H1 (cell line): ENCODE measurements around the gene FMNL2. TPM values are rescaled to one million over a fixed set of nuclear protein-coding genes. Genes with fewer than 3 reads are reported as not detected.

ENCODE experiments used
- CTCF ChIA-PET: fragments of 300-600 bp; sonication (Branson Sonifier 250); formaldehyde crosslinking; loops from one replicate; lab custom pipeline; 2021; ENCODE audit not compliant: partially characterized antibody; lab: Charles Lee
- POLR2A ChIA-PET: fragments of 300-600 bp; sonication (Branson Sonifier 250); formaldehyde crosslinking; loops from one replicate; lab custom pipeline; 2021; ENCODE audit warnings: inconsistent platforms; ENCODE audit not compliant: partially characterized antibody; lab: Charles Lee
- DNase-seq, 2 experiments: peaks; one replicate each; pipeline versions ENCODE4 v3.0.0 to v3.0.0-alpha.2; 2010 to 2022; ENCODE audit warnings: low spot score in 2 of 2, low read depth in 1 of 2, mixed read lengths in 1 of 2
- FAIRE-seq: peaks from 2 replicates; lab custom pipeline; 2011; peaks lifted over from hg19 to GRCh38; lab: Jason Lieb, UNC
- H2AFZ ChIP-seq: 2 replicates; pipeline ENCODE4 v1.8.1; 2012; ENCODE audit warnings: low read length, inconsistent platforms
- H2AK5ac ChIP-seq: 2 replicates; pipeline ENCODE4 v1.6.1; 2013; ENCODE audit warnings: low read depth, low read length
- H2BK120ac ChIP-seq: replicated peaks from 2 replicates; pipeline ENCODE3; 2013; ENCODE audit warnings: low read depth, low read length, inconsistent platforms
- H2BK12ac ChIP-seq: 2 replicates; pipeline ENCODE4 v1.6.1; 2013; ENCODE audit warnings: low read depth, low read length
- H2BK15ac ChIP-seq: 2 replicates; pipeline ENCODE4 v1.6.1; 2013; ENCODE audit warnings: low read length
- H2BK20ac ChIP-seq: 2 replicates; pipeline ENCODE4 v1.6.1; 2013; ENCODE audit warnings: low read length
- H2BK5ac ChIP-seq: 2 replicates; pipeline ENCODE4 v1.6.1; 2013; ENCODE audit warnings: low read depth, low read length
- H3K14ac ChIP-seq: 2 replicates; pipeline ENCODE4 v1.6.1; 2013; ENCODE audit warnings: inconsistent platforms; ENCODE audit not compliant: insufficient read length
- H3K18ac ChIP-seq: 2 replicates; pipeline ENCODE4 v1.6.1; 2013; ENCODE audit warnings: low read length; ENCODE audit errors: extremely low read depth
- H3K23ac ChIP-seq: 2 replicates; pipeline ENCODE4 v1.6.1; 2013; ENCODE audit warnings: inconsistent platforms; ENCODE audit not compliant: insufficient read length
- H3K23me2 ChIP-seq: 2 replicates; pipeline ENCODE4 v1.6.1; 2013; ENCODE audit warnings: low read depth, low read length
- H3K27ac ChIP-seq: 2 replicates; pipeline ENCODE4 v1.6.1; 2011; ENCODE audit warnings: low read depth, low read length, inconsistent platforms
- H3K27me3 ChIP-seq, 4 experiments: replicated peaks in 1 of 4; 1 replicate in 1 of 4; 2 replicates in 3 of 4; pipeline versions ENCODE4 v1.6.1 to v1.8.1; 2011 to 2013; ENCODE audit warnings: low read length in 3 of 4, mild to moderate bottlenecking in 3 of 4, inconsistent platforms in 2 of 4, mixed read lengths in 2 of 4, moderate library complexity in 1 of 4; ENCODE audit not compliant: control insufficient read depth in 3 of 4, insufficient read depth in 3 of 4; ENCODE audit errors: extremely low read depth in 1 of 4
- H3K36me3 ChIP-seq, 4 experiments: 2 replicates each; pipeline versions ENCODE4 v1.6.1 to v1.8.1; 2011 to 2013; ENCODE audit warnings: mild to moderate bottlenecking in 4 of 4, low read length in 3 of 4, moderate library complexity in 2 of 4, control low read depth in 1 of 4, inconsistent platforms in 1 of 4; ENCODE audit not compliant: insufficient read depth in 4 of 4, control insufficient read depth in 2 of 4
- H3K4ac ChIP-seq: replicated peaks from 2 replicates; pipeline ENCODE3; 2013; ENCODE audit warnings: low read length, low read depth, mixed read lengths, inconsistent platforms; ENCODE audit not compliant: insufficient read length
- H3K4me1 ChIP-seq, 4 experiments: replicated peaks in 1 of 4; 1 replicate in 1 of 4; 2 replicates in 3 of 4; pipeline versions ENCODE4 v1.6.1 to v1.8.1; 2011 to 2013; ENCODE audit warnings: low read length in 3 of 4, inconsistent platforms in 2 of 4, mixed read lengths in 1 of 4; ENCODE audit not compliant: insufficient read depth in 4 of 4, control insufficient read depth in 3 of 4
- H3K4me2 ChIP-seq, 2 experiments: 2 replicates each; pipeline versions ENCODE4 v1.6.1 to v1.8.1; 2011 to 2013; ENCODE audit warnings: low read depth in 2 of 2, low read length in 2 of 2, control low read depth in 1 of 2, inconsistent platforms in 1 of 2, mild to moderate bottlenecking in 1 of 2; ENCODE audit not compliant: insufficient read depth in 1 of 2
- H3K4me3 ChIP-seq, 4 experiments: fragments of 200-600, 300-600 bp in 1 of 4; sonication (generic), shearing (Covaris generic), sonication (Bioruptor Twin) in 1 of 4; 2 replicates each; pipeline versions ENCODE4 v1.5.1 to v1.8.1; 2011 to 2016; ENCODE audit warnings: low read length in 4 of 4, low read depth in 3 of 4, control low read depth in 2 of 4, inconsistent platforms in 2 of 4, mild to moderate bottlenecking in 2 of 4, mixed read lengths in 1 of 4, moderate library complexity in 1 of 4; ENCODE audit not compliant: insufficient read depth in 2 of 4; ENCODE audit errors: extremely low read depth in 1 of 4
- H3K56ac ChIP-seq: replicated peaks from 2 replicates; pipeline ENCODE3; 2013; ENCODE audit warnings: low read depth, mild to moderate bottlenecking, mixed read lengths, low read length, inconsistent platforms; ENCODE audit not compliant: insufficient read length
- H3K79me1 ChIP-seq: 2 replicates; pipeline ENCODE4 v1.6.1; 2013; ENCODE audit warnings: low read depth, low read length, control low read depth
- H3K79me2 ChIP-seq, 2 experiments: 2 replicates each; pipeline versions ENCODE4 v1.6.1 to v1.8.1; 2012 to 2013; ENCODE audit warnings: low read length in 2 of 2, mild to moderate bottlenecking in 2 of 2, inconsistent platforms in 1 of 2; ENCODE audit not compliant: insufficient read depth in 2 of 2, control insufficient read depth in 1 of 2
- H3K9ac ChIP-seq, 4 experiments: replicated peaks in 1 of 4; 1 replicate in 1 of 4; 2 replicates in 3 of 4; pipeline versions ENCODE4 v1.6.1 to v1.8.1; 2011 to 2013; ENCODE audit warnings: low read depth in 3 of 4, low read length in 3 of 4, control low read depth in 2 of 4, mild to moderate bottlenecking in 2 of 4, moderate library complexity in 2 of 4, inconsistent platforms in 1 of 4; ENCODE audit errors: extremely low read depth in 1 of 4
- H3K9me3 ChIP-seq, 2 experiments: 2 replicates each; pipeline versions ENCODE4 v1.6.1 to v1.8.1; 2012 to 2013; ENCODE audit warnings: mild to moderate bottlenecking in 2 of 2, moderate library complexity in 2 of 2, control low read depth in 1 of 2, inconsistent platforms in 1 of 2, low read depth in 1 of 2, low read length in 1 of 2, mixed read lengths in 1 of 2; ENCODE audit not compliant: insufficient read depth in 2 of 2
- H4K20me1 ChIP-seq, 2 experiments: replicated peaks in 1 of 2; 2 replicates each; pipeline versions ENCODE3 to v1.8.1; 2011 to 2013; ENCODE audit warnings: inconsistent platforms in 2 of 2, low read length in 2 of 2, mild to moderate bottlenecking in 1 of 2; ENCODE audit not compliant: insufficient read depth in 2 of 2, control insufficient read depth in 1 of 2
- H4K5ac ChIP-seq: 2 replicates; pipeline ENCODE4 v1.6.1; 2013; ENCODE audit warnings: low read length, low read depth, mixed read lengths, inconsistent platforms; ENCODE audit not compliant: insufficient read length
- H4K8ac ChIP-seq: 2 replicates; pipeline ENCODE4 v1.8.0; 2013; ENCODE audit warnings: mild to moderate bottlenecking, moderate library complexity, low read length, inconsistent platforms; ENCODE audit not compliant: insufficient read depth; ENCODE audit errors: extremely low read depth
- H4K91ac ChIP-seq: replicated peaks from 2 replicates; pipeline ENCODE3; 2013; ENCODE audit warnings: low read length, mixed read lengths, inconsistent platforms; ENCODE audit not compliant: insufficient read length
- CHD1 ChIP-seq: IDR thresholded peaks from 2 replicates; pipeline ENCODE4 v1.6.1; 2012; ENCODE audit warnings: low read depth, low read length, improper control_type of control experiment
- EGR1 ChIP-seq: IDR thresholded peaks from 2 replicates; pipeline ENCODE4 v1.6.1; 2011; ENCODE audit warnings: low read depth, low read length, borderline replicate concordance
- EZH2 ChIP-seq: fragments of 200-600 bp; sonication (generic); IDR thresholded peaks from 2 replicates; pipeline ENCODE4 v1.7.1; 2012; ENCODE audit warnings: low read depth, mild to moderate bottlenecking, moderate library complexity, low read length, inconsistent platforms; ENCODE audit not compliant: severe bottlenecking
- FOSL1 ChIP-seq: IDR thresholded peaks from 2 replicates; pipeline ENCODE4 v1.6.1; 2011; ENCODE audit warnings: mild to moderate bottlenecking, low read depth, low read length, moderate library complexity; ENCODE audit not compliant: insufficient read depth
- GABPA ChIP-seq: IDR thresholded peaks from 2 replicates; pipeline ENCODE4 v1.6.1; 2011; ENCODE audit warnings: mild to moderate bottlenecking, low read length, moderate library complexity, borderline replicate concordance; ENCODE audit not compliant: insufficient read depth
- GTF2F1 ChIP-seq: IDR thresholded peaks from 2 replicates; pipeline ENCODE4 v1.6.1; 2012; ENCODE audit warnings: low read depth, low read length, improper control_type of control experiment, borderline replicate concordance
- HDAC6 ChIP-seq: IDR thresholded peaks from one replicate; pipeline ENCODE4 v1.7.1; 2012; ENCODE audit warnings: low read depth, mild to moderate bottlenecking, inconsistent platforms, low read length, moderate library complexity
- JUND ChIP-seq: IDR thresholded peaks from 2 replicates; pipeline ENCODE4 v1.6.1; 2011; ENCODE audit warnings: mild to moderate bottlenecking, improper control_type of control experiment, low read length
- MAFK ChIP-seq: IDR thresholded peaks from 2 replicates; pipeline ENCODE4 v1.6.1; 2012; ENCODE audit warnings: low read depth, mild to moderate bottlenecking, improper control_type of control experiment, low read length
- RFX5 ChIP-seq: IDR thresholded peaks from 2 replicates; pipeline ENCODE4 v1.6.1; 2011; ENCODE audit warnings: low read depth, low read length, improper control_type of control experiment, borderline replicate concordance
- RXRA ChIP-seq: IDR thresholded peaks from 2 replicates; pipeline ENCODE4 v1.6.1; 2011; ENCODE audit warnings: low read depth, mild to moderate bottlenecking, low read length, moderate library complexity; ENCODE audit not compliant: insufficient read depth
- SRF ChIP-seq: IDR thresholded peaks from 2 replicates; pipeline ENCODE4 v1.6.1; 2011; ENCODE audit warnings: mild to moderate bottlenecking, low read depth, low read length, moderate library complexity
- SUZ12 ChIP-seq: fragments of 200-600 bp; sonication (generic); IDR thresholded peaks from 2 replicates; pipeline ENCODE4 v1.6.1; 2012; ENCODE audit warnings: mild to moderate bottlenecking, inconsistent platforms, low read length, moderate library complexity, mixed read lengths
- TCF12 ChIP-seq: IDR thresholded peaks from 2 replicates; pipeline ENCODE4 v1.6.1; 2011; ENCODE audit warnings: low read depth, mild to moderate bottlenecking, low read length
- WGBS, 2 experiments: shearing (Covaris generic) in 1 of 2; methylation state at CpG; one replicate each; pipeline versions ENCODE4 v1.1.6 to v1.1.7; 2013 to 2015; ENCODE audit warnings: low lambda C conversion rate in 2 of 2, mixed read lengths in 2 of 2, inconsistent platforms in 1 of 2, low coverage in 1 of 2, missing lambda C conversion rate in 1 of 2; ENCODE audit not compliant: insufficient replicate concordance in 2 of 2, insufficient coverage in 1 of 2, insufficient read length in 1 of 2; ENCODE audit errors: extremely low coverage in 1 of 2, missing lambda C conversion rate in 1 of 2; 5-methylcytosine and 5-hydroxymethylcytosine counted together
- polyA plus RNA-seq, 7 experiments: library from polyadenylated mRNA; depleted of rRNA in 3 of 7; stranded (reverse) in 5 of 7; unstranded in 2 of 7; fragments of >200 nt in 5 of 7; fragments of 200-250 nt in 2 of 7; gene quantifications; 1 replicate in 5 of 7; 2 replicates in 1 of 7; 4 replicates in 1 of 7; pipeline versions ENCODE4 v1.2.1 to v1.2.3, GENCODE V29; 2011 to 2013; ENCODE audit warnings: missing spikeins in 2 of 7, mixed read lengths in 2 of 7
- total RNA-seq: library from RNA; stranded (reverse); fragmentation: NEBNext Ultra II Directional; extraction: Animal tissue kit (Norgen Biotek cat#: 25700); gene quantifications from 2 replicates; pipeline ENCODE4 v1.2.1, GENCODE V29; 2021

The FMNL2 gene
- total and polyA plus RNA-seq, 2 of the 8 experiments (the other 6 are each of a cell fraction or from before 2014, with no cell fraction given), result 15.5 to 45.1 TPM

DNA sequence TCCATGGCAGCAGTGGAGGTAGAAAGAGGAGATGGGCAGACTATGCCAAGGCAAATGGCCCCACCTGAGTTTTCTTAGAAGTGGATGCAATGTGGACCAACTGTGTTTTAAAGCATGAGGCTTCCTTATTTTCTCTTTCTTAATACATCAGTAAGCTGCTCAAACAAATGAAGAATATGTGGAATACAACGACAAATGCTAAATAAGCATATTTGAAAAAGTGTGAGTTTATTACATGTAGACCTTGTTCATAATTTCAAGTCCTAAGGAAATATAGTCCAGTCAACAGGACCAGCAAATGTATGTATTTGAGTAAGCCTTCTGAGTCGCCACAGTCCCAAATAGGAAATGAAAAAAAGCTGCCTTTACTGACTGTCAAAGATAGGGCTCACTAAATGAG is 204.4 kb downstream of the FMNL2 start:
- no peaks in the 10 kb centered on the region for H3K79me1 ChIP-seq
- H4K91ac ChIP-seq, result no peak overlapping the region
- H2BK20ac ChIP-seq, result no peak overlapping the region
- no peak overlapping the region for H2AFZ ChIP-seq
- no peaks in the 10 kb centered on the region for H3K23me2 ChIP-seq
- no peak overlapping the region for H2BK5ac ChIP-seq
- no peak overlapping the region for H3K9ac ChIP-seq
- H3K4ac ChIP-seq, result no peak overlapping the region
- ChIA-PET CTCF (interaction anchor here (0.7 to 1.2 kb wide), 6 partner anchors 9 to 125 kb away, joined by 3 read pairs; no protein-coding TSS in a partner anchor), POLR2A (no interaction called here)
- no peaks in the 10 kb centered on the region for H3K9me3 ChIP-seq
- H3K56ac ChIP-seq, result no peak overlapping the region
- FAIRE-seq, result no peak
- no peak overlapping the region for H2BK120ac ChIP-seq
- H4K8ac ChIP-seq, result no peak overlapping the region
- no peak overlapping the region for H3K4me3 ChIP-seq
- no peaks in the 10 kb centered on the region for H3K36me3 ChIP-seq
- no peaks in the 10 kb centered on the region for H4K20me1 ChIP-seq
- no peak overlapping the region for H2BK12ac ChIP-seq
- no peak overlapping the region for H3K18ac ChIP-seq
- no peak overlapping the region for H2AK5ac ChIP-seq
- no peaks in the 10 kb centered on the region for H3K27me3 ChIP-seq
- TF ChIP-seq RXRA (no peak), CHD1 (no peak), EZH2 (no peak), GTF2F1 (no peak), MAFK (no peak), SRF (no peak), FOSL1 (no peak), EGR1 (no peak), HDAC6 (no peak), GABPA (no peak), SUZ12 (no peak), JUND (no peak), TCF12 (no peak), RFX5 (no peak)
- H4K5ac ChIP-seq, result no peak overlapping the region
- no peak overlapping the region for H3K23ac ChIP-seq
- H3K14ac ChIP-seq, result no peak overlapping the region
- H3K27ac ChIP-seq, result no peak overlapping the region
- H3K79me2 ChIP-seq, result peaks cover 0 to 23% of the 10 kb centered on the region in 2 experiments; a peak in 3 of 4 replicates
- H3K4me1 ChIP-seq, result peaks cover 0 to 8% (median 5%) of the 10 kb centered on the region in 4 experiments; a peak in 4 of 7 replicates
- DNase-seq, result no peak
- 79% methylated on average over 2 of the region's 2 CpGs; no CpG with 5 or more reads in 1 of the 2 experiments for WGBS, 2 experiments
- no peak overlapping the region for H2BK15ac ChIP-seq
- H3K4me2 ChIP-seq, result no peak overlapping the region
